Gastrocnemius medialis (tissue), 4 donors: ENCODE data around the gene SQSTM1.

Experiments
- POLR2A ChIP-seq, 2 donors: fragments of 450-650 bp; IDR thresholded peaks; one replicate each; pipeline ENCODE4 v1.6.1; 2017; ENCODE audit warnings: antibody characterized with exemption in 2 of 2, mild to moderate bottlenecking in 2 of 2, moderate library complexity in 2 of 2
- TF ChIP-seq, protein P1 (sequence below), 5 experiments: fragments of 450-650 bp in 3 of 5; fragments of 200-600 bp in 2 of 5; sonication (generic) in 2 of 5; IDR thresholded peaks in 4 of 5; conservative IDR thresholded peaks in 1 of 5; 1 replicate in 4 of 5; 2 replicates in 1 of 5; pipeline ENCODE4 v1.5.1; 2016 to 2019; ENCODE audit warnings: antibody characterized with exemption in 5 of 5, mild to moderate bottlenecking in 3 of 5, moderate library complexity in 3 of 5

GRCh38 chr5:179836225-179837019 is 15.7 kb downstream of the SQSTM1 start:
- TF ChIP-seq, protein P1, sequence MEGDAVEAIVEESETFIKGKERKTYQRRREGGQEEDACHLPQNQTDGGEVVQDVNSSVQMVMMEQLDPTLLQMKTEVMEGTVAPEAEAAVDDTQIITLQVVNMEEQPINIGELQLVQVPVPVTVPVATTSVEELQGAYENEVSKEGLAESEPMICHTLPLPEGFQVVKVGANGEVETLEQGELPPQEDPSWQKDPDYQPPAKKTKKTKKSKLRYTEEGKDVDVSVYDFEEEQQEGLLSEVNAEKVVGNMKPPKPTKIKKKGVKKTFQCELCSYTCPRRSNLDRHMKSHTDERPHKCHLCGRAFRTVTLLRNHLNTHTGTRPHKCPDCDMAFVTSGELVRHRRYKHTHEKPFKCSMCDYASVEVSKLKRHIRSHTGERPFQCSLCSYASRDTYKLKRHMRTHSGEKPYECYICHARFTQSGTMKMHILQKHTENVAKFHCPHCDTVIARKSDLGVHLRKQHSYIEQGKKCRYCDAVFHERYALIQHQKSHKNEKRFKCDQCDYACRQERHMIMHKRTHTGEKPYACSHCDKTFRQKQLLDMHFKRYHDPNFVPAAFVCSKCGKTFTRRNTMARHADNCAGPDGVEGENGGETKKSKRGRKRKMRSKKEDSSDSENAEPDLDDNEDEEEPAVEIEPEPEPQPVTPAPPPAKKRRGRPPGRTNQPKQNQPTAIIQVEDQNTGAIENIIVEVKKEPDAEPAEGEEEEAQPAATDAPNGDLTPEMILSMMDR (IDR thresholded peaks at IDR 0.05 in 4 of 5, conservative IDR thresholded peaks at IDR 0.05 in 1 of 5) = no peak
- no peak for TF ChIP-seq POLR2A (IDR thresholded peaks at IDR 0.05)
